ENCODE results near the gene ADAMTS12.

Gene ADAMTS12

GRCh38 chr5:33715661-33716060, 176.1 kb downstream of the ADAMTS12 start:
- Histone ChIP-seq H3K23ac (ENCODE audit: low read depth, low read length, poor library complexity) (no peak overlapping the region), H3K4ac (ENCODE audit: low read length) (no peak overlapping the region), H3K36me3 (replicated peaks in 1 of 2; ENCODE audit: control insufficient read depth in 2 of 2, insufficient read depth in 2 of 2, low read length in 2 of 2) (peaks cover 0 to 3% of the 10 kb centered on the region in 2 donors), H4K8ac (ENCODE audit: low read depth, low read length) (no peak overlapping the region), H3K14ac (ENCODE audit: low read length) (no peak overlapping the region), H2BK15ac (ENCODE audit: low read length) (no peak overlapping the region), H3K9me3 (replicated peaks in 1 of 2; ENCODE audit: control insufficient read depth in 2 of 2, insufficient read depth in 1 of 2, low read depth in 1 of 2, low read length in 2 of 2) (peaks cover 0 to 19% of the 10 kb centered on the region in 2 donors), H2BK120ac (ENCODE audit: low read depth, low read length) (no peak overlapping the region), H2BK5ac (ENCODE audit: low read length) (no peak overlapping the region), H3K4me1 (ENCODE audit: control insufficient read depth in 2 of 2, insufficient read depth in 1 of 2, low read depth in 1 of 2, low read length in 2 of 2) (no peaks in the 10 kb centered on the region), H3K4me3 (ENCODE audit: low read length in 2 of 2) (no peak overlapping the region), H4K91ac (ENCODE audit: low read depth, low read length, poor library complexity) (no peak overlapping the region), H3K27ac (replicated peaks; ENCODE audit: low read length) (no peak overlapping the region), H3K79me1 (ENCODE audit: low read depth, low read length) (no peaks in the 10 kb centered on the region), H3K27me3 (ENCODE audit: control insufficient read depth in 3 of 3, insufficient read depth in 3 of 3, low read depth in 1 of 3, low read length in 3 of 3) (no peaks in the 10 kb centered on the region), H2AFZ (ENCODE audit: low read length) (no peak overlapping the region), H2BK12ac (ENCODE audit: low read length) (no peak overlapping the region), H2AK5ac (ENCODE audit: low read depth, low read length) (no peak overlapping the region), H3K18ac (ENCODE audit: low read length) (no peak overlapping the region), H3K4me2 (ENCODE audit: insufficient read depth, low read length, poor library complexity, severe bottlenecking) (no peak overlapping the region), H3K9ac (ENCODE audit: low read depth, low read length, poor library complexity) (no peak overlapping the region)
- WGBS, 2 donors (ENCODE audit: extremely low coverage in 2 of 2, insufficient read length in 2 of 2, insufficient replicate concordance in 1 of 2) = no CpG with 5 or more reads among the region's 1 CpG
- no peak for DNase-seq (ENCODE audit: low spot score)

GRCh38 chr5:33713136-33713765, 178.5 kb downstream of the ADAMTS12 start:
- H3K4ac ChIP-seq (ENCODE audit: low read length) = no peak overlapping the region
- no peak overlapping the region for H3K23ac ChIP-seq (ENCODE audit: low read depth, low read length, poor library complexity)
- H2AFZ ChIP-seq (ENCODE audit: low read length) = no peak overlapping the region
- no peak overlapping the region for H4K8ac ChIP-seq (ENCODE audit: low read depth, low read length)
- no peak for DNase-seq (ENCODE audit: low spot score)
- H2BK120ac ChIP-seq (ENCODE audit: low read depth, low read length) = no peak overlapping the region
- H3K27me3 ChIP-seq (ENCODE audit: control insufficient read depth in 3 of 3, insufficient read depth in 3 of 3, low read depth in 1 of 3, low read length in 3 of 3) = no peaks in the 10 kb centered on the region
- H3K9ac ChIP-seq (ENCODE audit: low read depth, low read length, poor library complexity) = no peak overlapping the region
- no peak overlapping the region for H3K18ac ChIP-seq (ENCODE audit: low read length)
- no peaks in the 10 kb centered on the region for H3K79me1 ChIP-seq (ENCODE audit: low read depth, low read length)
- H3K4me1 ChIP-seq (ENCODE audit: control insufficient read depth in 2 of 2, insufficient read depth in 1 of 2, low read depth in 1 of 2, low read length in 2 of 2) = no peaks in the 10 kb centered on the region
- H3K27ac ChIP-seq (replicated peaks; ENCODE audit: low read length) = no peak overlapping the region
- H2AK5ac ChIP-seq (ENCODE audit: low read depth, low read length) = no peak overlapping the region
- no peak overlapping the region for H3K4me2 ChIP-seq (ENCODE audit: insufficient read depth, low read length, poor library complexity, severe bottlenecking)
- no peak overlapping the region for H3K14ac ChIP-seq (ENCODE audit: low read length)
- WGBS, 2 donors (ENCODE audit: extremely low coverage in 2 of 2, insufficient read length in 2 of 2, insufficient replicate concordance in 1 of 2) = no CpG with 5 or more reads among the region's 2 CpGs
- H3K9me3 ChIP-seq (replicated peaks in 1 of 2; ENCODE audit: control insufficient read depth in 2 of 2, insufficient read depth in 1 of 2, low read depth in 1 of 2, low read length in 2 of 2) = peaks cover 0 to 19% of the 10 kb centered on the region in 2 donors
- no peak overlapping the region for H3K4me3 ChIP-seq (ENCODE audit: low read length in 2 of 2)
- H2BK5ac ChIP-seq (ENCODE audit: low read length) = no peak overlapping the region
- H3K36me3 ChIP-seq (replicated peaks in 1 of 2; ENCODE audit: control insufficient read depth in 2 of 2, insufficient read depth in 2 of 2, low read length in 2 of 2) = no peaks in the 10 kb centered on the region
- no peak overlapping the region for H2BK12ac ChIP-seq (ENCODE audit: low read length)
- no peak overlapping the region for H4K91ac ChIP-seq (ENCODE audit: low read depth, low read length, poor library complexity)
- no peak overlapping the region for H2BK15ac ChIP-seq (ENCODE audit: low read length)

GRCh38 chr5:33712664-33713063, 179.1 kb downstream of the ADAMTS12 start:
- Histone ChIP-seq H2BK15ac (ENCODE audit: low read length) (no peak overlapping the region), H3K27ac (replicated peaks; ENCODE audit: low read length) (no peak overlapping the region), H2AFZ (ENCODE audit: low read length) (no peak overlapping the region), H3K9ac (ENCODE audit: low read depth, low read length, poor library complexity) (no peak overlapping the region), H3K9me3 (replicated peaks in 1 of 2; ENCODE audit: control insufficient read depth in 2 of 2, insufficient read depth in 1 of 2, low read depth in 1 of 2, low read length in 2 of 2) (peaks cover 0 to 19% of the 10 kb centered on the region in 2 donors), H2BK5ac (ENCODE audit: low read length) (no peak overlapping the region), H2AK5ac (ENCODE audit: low read depth, low read length) (no peak overlapping the region), H3K4me2 (ENCODE audit: insufficient read depth, low read length, poor library complexity, severe bottlenecking) (no peak overlapping the region), H2BK12ac (ENCODE audit: low read length) (no peak overlapping the region), H3K4me3 (ENCODE audit: low read length in 2 of 2) (no peak overlapping the region), H3K18ac (ENCODE audit: low read length) (no peak overlapping the region), H4K8ac (ENCODE audit: low read depth, low read length) (no peak overlapping the region), H3K27me3 (ENCODE audit: control insufficient read depth in 3 of 3, insufficient read depth in 3 of 3, low read depth in 1 of 3, low read length in 3 of 3) (no peaks in the 10 kb centered on the region), H3K36me3 (replicated peaks in 1 of 2; ENCODE audit: control insufficient read depth in 2 of 2, insufficient read depth in 2 of 2, low read length in 2 of 2) (no peaks in the 10 kb centered on the region), H4K91ac (ENCODE audit: low read depth, low read length, poor library complexity) (no peak overlapping the region), H2BK120ac (ENCODE audit: low read depth, low read length) (no peak overlapping the region), H3K79me1 (ENCODE audit: low read depth, low read length) (no peaks in the 10 kb centered on the region), H3K14ac (ENCODE audit: low read length) (no peak overlapping the region), H3K4ac (ENCODE audit: low read length) (no peak overlapping the region), H3K23ac (ENCODE audit: low read depth, low read length, poor library complexity) (no peak overlapping the region), H3K4me1 (ENCODE audit: control insufficient read depth in 2 of 2, insufficient read depth in 1 of 2, low read depth in 1 of 2, low read length in 2 of 2) (no peaks in the 10 kb centered on the region)
- DNase-seq (ENCODE audit: low spot score) = no peak

GRCh38 chr5:33711094-33711679, 180.6 kb downstream of the ADAMTS12 start:
- Histone ChIP-seq H3K14ac (ENCODE audit: low read length) (no peak overlapping the region), H3K9ac (ENCODE audit: low read depth, low read length, poor library complexity) (no peak overlapping the region), H2BK15ac (ENCODE audit: low read length) (no peak overlapping the region), H4K8ac (ENCODE audit: low read depth, low read length) (no peak overlapping the region), H2BK120ac (ENCODE audit: low read depth, low read length) (no peak overlapping the region), H3K4me3 (ENCODE audit: low read length in 2 of 2) (no peak overlapping the region), H2AFZ (ENCODE audit: low read length) (no peak overlapping the region), H3K4me2 (ENCODE audit: insufficient read depth, low read length, poor library complexity, severe bottlenecking) (no peak overlapping the region), H3K4ac (ENCODE audit: low read length) (no peak overlapping the region), H2BK5ac (ENCODE audit: low read length) (no peak overlapping the region), H3K23ac (ENCODE audit: low read depth, low read length, poor library complexity) (no peak overlapping the region), H3K27ac (replicated peaks; ENCODE audit: low read length) (no peak overlapping the region), H3K18ac (ENCODE audit: low read length) (no peak overlapping the region), H3K9me3 (replicated peaks in 1 of 2; ENCODE audit: control insufficient read depth in 2 of 2, insufficient read depth in 1 of 2, low read depth in 1 of 2, low read length in 2 of 2) (peaks cover 0 to 19% of the 10 kb centered on the region in 2 donors), H2AK5ac (ENCODE audit: low read depth, low read length) (no peak overlapping the region), H3K79me1 (ENCODE audit: low read depth, low read length) (no peaks in the 10 kb centered on the region), H3K27me3 (ENCODE audit: control insufficient read depth in 3 of 3, insufficient read depth in 3 of 3, low read depth in 1 of 3, low read length in 3 of 3) (no peaks in the 10 kb centered on the region), H4K91ac (ENCODE audit: low read depth, low read length, poor library complexity) (no peak overlapping the region), H3K4me1 (ENCODE audit: control insufficient read depth in 2 of 2, insufficient read depth in 1 of 2, low read depth in 1 of 2, low read length in 2 of 2) (no peaks in the 10 kb centered on the region), H3K36me3 (replicated peaks in 1 of 2; ENCODE audit: control insufficient read depth in 2 of 2, insufficient read depth in 2 of 2, low read length in 2 of 2) (no peaks in the 10 kb centered on the region), H2BK12ac (ENCODE audit: low read length) (no peak overlapping the region)
- DNase-seq (ENCODE audit: low spot score) = no peak
- no CpG with 5 or more reads among the region's 3 CpGs for WGBS, 2 donors (ENCODE audit: extremely low coverage in 2 of 2, insufficient read length in 2 of 2, insufficient replicate concordance in 1 of 2)
